ENCODE measurements around the gene COL4A6.

The COL4A6 gene

GRCh38 chrX:108270739-108271396 is 167.4 kb downstream of the COL4A6 start:
- DNase-seq, result peak; percentile 39

- DNase-seq, result no peak
These were observed 167.9 kb downstream of the COL4A6 start for GRCh38 chrX:108270280-108270679.

GRCh38 chrX:108268434-108269080 is 169.7 kb downstream of the COL4A6 start:
- peak; percentile 15 for DNase-seq

GRCh38 chrX:108267557-108267956 is 170.7 kb downstream of the COL4A6 start:
- peak; percentile 4 for DNase-seq

- no peak for DNase-seq
These were observed 173.8 kb downstream of the COL4A6 start for GRCh38 chrX:108264376-108264775.

GRCh38 chrX:108261549-108262203 is 176.5 kb downstream of the COL4A6 start:
- DNase-seq, result peak; percentile 20

- DNase-seq, result no peak
These were observed 180.7 kb downstream of the COL4A6 start for GRCh38 chrX:108257556-108257955.

- DNase-seq, result no peak
These were observed 183.6 kb downstream of the COL4A6 start for GRCh38 chrX:108254636-108255035.

- no peak for DNase-seq
These were observed 187.3 kb downstream of the COL4A6 start for GRCh38 chrX:108250654-108251579.

- no peak for DNase-seq
These were observed 191.8 kb downstream of the COL4A6 start for GRCh38 chrX:108246304-108246954.

GRCh38 chrX:108245462-108245861 is 192.8 kb downstream of the COL4A6 start:
- DNase-seq, result no peak

- no peak for DNase-seq
These were observed 202.2 kb downstream of the COL4A6 start for GRCh38 chrX:108235986-108236385.

GRCh38 chrX:108230574-108230973 is 207.6 kb downstream of the COL4A6 start:
- DNase-seq, result no peak

- DNase-seq, result peak; percentile 33
These were observed 213.2 kb downstream of the COL4A6 start for GRCh38 chrX:108224727-108225621.

GRCh38 chrX:108224218-108224617 is 214.0 kb downstream of the COL4A6 start:
- DNase-seq, result no peak

GRCh38 chrX:108223585-108223984 is 214.6 kb downstream of the COL4A6 start:
- no peak for DNase-seq

GRCh38 chrX:108221301-108221864 is 216.8 kb downstream of the COL4A6 start:
- DNase-seq, result no peak

- DNase-seq, result no peak
These were observed 218.1 kb downstream of the COL4A6 start for GRCh38 chrX:108219949-108220601.

GRCh38 chrX:108217876-108218275 is 220.3 kb downstream of the COL4A6 start:
- DNase-seq, result no peak

GRCh38 chrX:108216919-108217571 is 221.2 kb downstream of the COL4A6 start:
- DNase-seq, result no peak
